Measurements from ENCODE around the gene GALNT11. TPM values are rescaled to one million over a fixed set of nuclear protein-coding genes. Genes with fewer than 3 reads are reported as not detected.
"Not testable (repeated sequence)": the region's sequence is repeated elsewhere in the genome, so short reads cannot be mapped to it uniquely, and the experiment has no call there.

Gene GALNT11
- polyA plus RNA-seq, 2 of the 4 experiments (the other 2 are of a cell fraction): 27.4 to 44.3 TPM

GRCh38 chr7:152015600-152015999 lies 9.9 kb upstream of the GALNT11 start:
- no peak for ATAC-seq
- no peak for FAIRE-seq
- POLR2A ChIA-PET: interaction anchor here (0.6 kb wide), 1 partner anchor 25 kb away, joined by 3 read pairs; no protein-coding TSS in a partner anchor
- Histone ChIP-seq H3K4me2 (no peak overlapping the region), H3K4me3 (no peak overlapping the region), H3K4me1 (no peaks in the 10 kb centered on the region), H3K27ac (no peak overlapping the region), H3K9me3 (peaks cover 6% of the 10 kb centered on the region; the same call in 1 of the 3 replicates)
- TF ChIP-seq CBX2 (IDR thresholded peaks at IDR 0.05; ENCODE audit: borderline replicate concordance, low read depth) (no peak), TFCP2L1 (CRISPR knock-in tag; IDR thresholded peaks at IDR 0.05) (no peak), HOXB5 (CRISPR knock-in tag; IDR thresholded peaks at IDR 0.05) (no peak), FOSL2 (IDR thresholded peaks at IDR 0.05) (no peak), FOSL2 (CRISPR knock-in tag; IDR thresholded peaks at IDR 0.05) (no peak), HOXA7 (CRISPR knock-in tag; IDR thresholded peaks at IDR 0.05) (no peak), ELK1 (IDR thresholded peaks at IDR 0.05; ENCODE audit: low read depth, low read length) (no peak), FOXS1 (CRISPR knock-in tag; IDR thresholded peaks at IDR 0.05) (no peak), USF2 (IDR thresholded peaks at IDR 0.05) (no peak), ATOH8 (CRISPR knock-in tag; IDR thresholded peaks at IDR 0.05; ENCODE audit: low read depth) (no peak), NR3C1 (IDR thresholded peaks at IDR 0.05) (no peak), SMC3 (IDR thresholded peaks at IDR 0.05) (no peak), NFE2L2 (conservative IDR thresholded peaks at IDR 0.05; ENCODE audit: low read length) (no peak), BCL3 (IDR thresholded peaks at IDR 0.05) (no peak), RNF2 (IDR thresholded peaks at IDR 0.05; ENCODE audit: borderline replicate concordance, low read depth) (no peak), JUN (IDR thresholded peaks at IDR 0.05) (no peak)
- DNase-seq (ENCODE audit: low read depth in 1 of 2, low spot score in 1 of 2): no peak
- WGBS (ENCODE audit: missing lambda C conversion rate): 60% methylated on average over 7 of the region's 7 CpGs
- CTCF ChIA-PET: interaction anchor here (0.6 kb wide), 1 partner anchor 70 kb away, joined by 4 read pairs; no protein-coding TSS in a partner anchor

GRCh38 chr7:152016947-152017346 lies 8.5 kb upstream of the GALNT11 start:
- ChIA-PET POLR2A (no interaction called here), CTCF (interaction anchor here (0.6 to 1.6 kb wide), 4 partner anchors 35 to 169 kb away, joined by 3 to 5 read pairs (median 3); no protein-coding TSS in a partner anchor)
- H3K27ac ChIP-seq: no peak overlapping the region
- ATAC-seq (no peak), FAIRE-seq (no peak), DNase-seq (ENCODE audit: low read depth in 1 of 2, low spot score in 1 of 2) (no peak)
- H3K4me1 ChIP-seq: no peaks in the 10 kb centered on the region
- H3K4me2 ChIP-seq: no peak overlapping the region
- peaks cover 6% of the 10 kb centered on the region; the same call in 1 of the 3 replicates for H3K9me3 ChIP-seq
- TF ChIP-seq NFE2L2 (conservative IDR thresholded peaks at IDR 0.05; ENCODE audit: low read length): no peak
- TF ChIP-seq TP53 (CRISPR knock-in tag; IDR thresholded peaks at IDR 0.05): no peak
- TF ChIP-seq FOSL2 (IDR thresholded peaks at IDR 0.05): no peak
- TF ChIP-seq FOSL2 (CRISPR knock-in tag; IDR thresholded peaks at IDR 0.05): no peak
- no peak for TF ChIP-seq REST (IDR thresholded peaks at IDR 0.05)
- no peak for TF ChIP-seq MAFK (IDR thresholded peaks at IDR 0.05; ENCODE audit: partially characterized antibody)
- TF ChIP-seq NPAS2 (CRISPR knock-in tag; IDR thresholded peaks at IDR 0.05; ENCODE audit: borderline replicate concordance): no peak
- no peak for TF ChIP-seq CHD2 (IDR thresholded peaks at IDR 0.05; ENCODE audit: low read length, partially characterized antibody)
- no peak for TF ChIP-seq HDAC2 (IDR thresholded peaks at IDR 0.05)
- no peak for TF ChIP-seq SMC3 (IDR thresholded peaks at IDR 0.05)
- no peak overlapping the region for H3K4me3 ChIP-seq
- WGBS (ENCODE audit: missing lambda C conversion rate): 75% methylated on average over 3 of the region's 3 CpGs

- ATAC-seq; FAIRE-seq; H3K4me1 ChIP-seq; H3K9me3 ChIP-seq; H3K4me2 ChIP-seq; DNase-seq (ENCODE audit: low read depth in 1 of 2, low spot score in 1 of 2); POLR2A ChIA-PET; H3K27ac ChIP-seq; H3K4me3 ChIP-seq: not testable (repeated sequence)
- WGBS (ENCODE audit: missing lambda C conversion rate): 52% methylated on average over 6 of the region's 6 CpGs
- CTCF ChIA-PET: interaction anchor here (1.6 kb wide), 1 partner anchor 85 kb away, joined by 3 read pairs; no protein-coding TSS in a partner anchor
These were observed 7.8 kb upstream of the GALNT11 start for GRCh38 chr7:152017683-152018082.

GRCh38 chr7:152021740-152022139 lies 3.7 kb upstream of the GALNT11 start:
- DNase-seq (ENCODE audit: low read depth in 1 of 2, low spot score in 1 of 2); H3K4me2 ChIP-seq; H3K27ac ChIP-seq; ATAC-seq; H3K4me3 ChIP-seq; POLR2A ChIA-PET; FAIRE-seq; H3K4me1 ChIP-seq; H3K9me3 ChIP-seq; CTCF ChIA-PET: not testable (repeated sequence)
- WGBS (ENCODE audit: missing lambda C conversion rate): 61% methylated on average over 10 of the region's 10 CpGs

All from A549 (cell line).